ENCODE data around the gene CPA1.

CPA1 gene

DNA sequence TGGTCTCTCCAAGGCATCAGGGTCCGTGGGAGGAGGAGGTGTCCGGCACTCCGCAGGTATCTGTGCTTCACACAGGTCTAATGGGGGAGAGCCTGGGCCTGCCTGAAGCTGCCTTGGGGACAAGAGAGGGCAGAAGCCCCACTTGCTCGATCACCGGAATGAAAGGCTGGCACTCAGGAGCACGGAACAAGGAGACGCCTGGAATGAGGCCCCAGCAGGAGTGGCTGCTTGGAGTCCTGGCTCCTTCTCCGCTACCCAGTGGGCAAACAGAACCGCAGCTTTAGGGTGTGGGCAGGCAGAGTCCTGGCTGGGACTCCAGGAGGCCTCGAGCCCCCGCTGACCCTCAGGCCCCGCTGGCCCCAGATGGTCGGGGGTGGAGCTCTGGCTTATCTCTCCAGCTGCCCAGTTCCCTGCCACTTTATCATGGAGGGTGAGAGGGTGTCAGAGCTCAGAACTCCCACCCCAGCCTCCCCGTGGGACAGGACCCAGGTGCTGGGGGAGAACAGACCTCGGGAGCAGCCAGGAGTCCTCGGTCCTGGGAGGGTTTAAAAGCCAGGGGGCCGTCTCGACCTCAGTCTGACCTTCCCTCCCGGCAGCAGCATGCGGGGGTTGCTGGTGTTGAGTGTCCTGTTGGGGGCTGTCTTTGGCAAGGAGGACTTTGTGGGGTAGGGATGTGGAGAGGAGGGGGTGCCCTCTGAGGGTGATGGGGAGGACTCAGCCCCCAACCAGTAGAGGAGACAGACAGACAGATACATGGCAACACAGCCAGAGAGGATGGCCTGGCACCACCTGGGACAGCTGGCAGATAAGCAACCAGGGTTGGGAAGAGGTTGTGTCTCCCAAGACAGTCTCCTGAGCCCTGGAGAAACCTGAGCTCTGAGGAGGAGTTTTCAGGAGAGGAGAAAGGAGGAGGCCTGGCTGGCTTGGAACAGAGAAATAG, at the start of gene CPA1:
Gene CPA1 (plus strand): TSS at position 574 of the 940 bp plus-strand sequence. CDS start 27 bp downstream, at position 601.
- no peak for DNase-seq

DNA sequence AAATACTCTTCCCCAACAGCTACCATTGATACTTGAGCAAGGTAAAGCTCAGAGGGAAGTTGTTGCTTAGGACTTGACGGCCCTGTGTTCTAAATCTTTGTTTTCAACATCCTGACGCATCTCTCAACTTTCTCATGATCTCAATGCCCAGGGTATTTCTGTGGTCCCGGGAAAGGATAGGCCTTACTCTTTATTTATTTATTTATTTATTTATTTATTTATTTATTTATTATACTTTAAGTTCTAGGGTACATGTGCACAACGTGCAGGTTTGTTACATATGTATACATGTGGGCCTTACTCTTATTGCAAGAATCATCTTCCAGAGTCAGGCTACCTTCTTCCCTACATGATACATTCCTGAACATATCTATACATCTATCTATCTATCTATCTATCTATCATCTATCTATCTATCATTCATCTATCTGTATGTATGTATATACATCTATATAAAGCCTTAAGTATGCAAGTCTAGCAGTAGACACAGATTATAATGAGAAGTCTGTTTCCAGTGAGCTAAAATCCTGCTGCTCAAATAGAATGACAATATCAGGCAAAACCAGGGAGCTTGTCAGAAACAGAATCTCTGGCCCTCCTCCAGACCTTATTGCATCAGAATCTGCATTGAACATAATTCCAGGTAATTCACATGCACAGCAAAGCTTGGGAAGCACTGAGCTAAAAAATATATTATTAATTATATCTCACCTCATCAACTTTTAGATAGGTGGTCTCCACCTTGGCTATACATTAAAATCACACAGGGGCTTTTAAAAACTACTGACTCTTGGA, 47.8 kb upstream of the CPA1 start:
- DNase-seq: no peak

DNA sequence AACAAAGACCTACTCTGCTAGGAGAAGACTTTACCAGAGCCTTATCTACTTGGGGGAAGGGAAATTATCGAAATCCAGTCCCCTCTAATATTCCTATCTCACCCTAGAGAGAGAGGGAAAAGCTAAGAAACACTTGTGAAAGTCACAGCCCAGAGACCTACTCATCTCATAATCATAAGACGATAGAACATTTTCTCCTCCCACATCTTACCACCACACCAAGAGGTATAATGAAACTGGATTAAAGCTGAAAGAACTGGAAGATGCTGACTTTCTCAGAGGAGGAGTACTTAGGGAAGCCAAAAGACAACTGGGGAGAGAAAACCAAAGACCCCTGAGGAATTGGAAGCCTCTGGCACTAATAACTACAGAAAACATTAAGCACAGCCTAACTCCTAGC, 46.5 kb upstream of the CPA1 start:
- DNase-seq: no peak

DNA sequence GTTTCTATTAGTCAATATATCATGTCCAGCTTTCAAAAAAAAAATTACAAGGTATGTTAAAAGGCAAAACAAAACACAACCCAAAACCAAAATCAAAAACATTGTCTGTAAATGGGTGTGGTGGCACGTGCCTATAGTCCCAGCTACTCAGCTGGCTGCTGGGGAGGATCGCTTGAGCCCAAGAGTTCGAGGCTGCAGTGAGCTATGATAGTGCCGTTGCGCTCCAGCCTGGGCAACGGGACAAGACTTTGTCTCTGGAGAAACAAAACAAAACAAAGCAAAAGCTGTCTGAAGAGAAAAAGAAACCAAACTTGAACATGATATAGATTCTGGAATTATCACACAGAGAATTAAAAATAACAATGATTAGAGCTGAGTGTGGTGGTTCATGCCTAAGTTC, 46.0 kb upstream of the CPA1 start:
- no peak for DNase-seq

DNA sequence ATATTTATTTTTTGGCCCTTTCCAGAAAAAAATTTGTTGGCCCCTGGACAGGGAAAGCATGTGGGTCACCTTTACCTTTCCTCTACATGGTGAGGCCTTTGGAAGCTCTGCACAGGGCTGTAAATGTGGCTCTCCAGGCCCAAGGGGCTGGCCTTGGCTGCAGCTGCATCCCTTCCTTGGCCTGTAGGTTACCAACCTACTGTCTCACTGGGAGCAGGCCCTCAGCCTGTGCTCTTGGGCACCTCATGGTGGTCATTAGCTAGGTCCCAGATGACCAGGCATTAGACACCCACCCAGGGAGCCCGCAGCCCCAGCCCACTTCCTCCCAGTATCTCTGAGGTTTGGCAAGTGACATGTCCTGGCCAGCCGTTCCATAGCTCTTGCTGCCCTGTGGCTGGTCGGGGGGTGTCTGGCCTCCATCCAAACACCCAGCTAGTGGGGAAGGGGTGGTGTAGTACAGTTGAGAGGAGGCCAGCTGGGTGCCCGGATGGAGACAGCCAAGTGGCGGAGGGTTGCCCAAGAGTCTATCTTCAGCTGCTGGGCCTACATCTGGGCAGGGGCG, 42.8 kb upstream of the CPA1 start:
- no peak for DNase-seq

DNA sequence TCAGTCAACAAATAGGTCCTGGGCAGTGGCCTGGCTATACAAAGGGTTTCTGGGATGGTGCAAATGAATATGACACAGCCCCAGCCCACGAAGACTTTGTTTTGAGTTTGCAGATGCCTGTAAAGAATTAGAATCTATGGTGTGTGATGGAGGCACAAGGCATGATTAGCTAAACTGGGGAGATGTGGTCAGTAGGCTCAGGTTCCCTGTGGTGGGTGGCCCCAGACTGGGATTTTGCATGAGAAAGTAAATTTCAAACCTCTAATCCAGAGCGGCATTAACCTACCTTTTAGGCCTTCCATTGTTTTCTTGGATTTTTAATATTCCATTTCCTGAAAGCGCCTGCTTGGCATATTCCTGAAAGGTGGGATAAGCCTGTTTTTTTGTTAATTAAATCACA, 42.1 kb upstream of the CPA1 start:
- DNase-seq: no peak

DNA sequence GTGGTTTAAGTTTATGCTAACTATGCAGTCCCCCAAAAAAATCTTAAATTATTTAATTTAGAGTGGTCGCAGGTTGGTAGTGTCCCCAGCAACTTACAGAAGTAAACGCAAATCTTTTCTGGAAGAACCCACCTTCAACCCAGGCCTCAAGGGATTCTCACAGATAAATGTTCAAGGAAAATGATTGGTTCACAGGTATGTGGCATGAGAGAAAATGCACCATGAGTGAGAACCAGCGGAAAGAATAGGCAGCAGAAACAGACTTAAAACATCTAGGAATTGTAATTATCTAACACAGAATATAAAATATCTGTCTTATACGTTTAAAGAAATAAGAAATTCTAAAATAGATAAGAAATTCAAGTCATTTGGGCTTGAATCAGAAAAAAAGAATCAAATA, 38.4 kb upstream of the CPA1 start:
- DNase-seq: no peak

DNA sequence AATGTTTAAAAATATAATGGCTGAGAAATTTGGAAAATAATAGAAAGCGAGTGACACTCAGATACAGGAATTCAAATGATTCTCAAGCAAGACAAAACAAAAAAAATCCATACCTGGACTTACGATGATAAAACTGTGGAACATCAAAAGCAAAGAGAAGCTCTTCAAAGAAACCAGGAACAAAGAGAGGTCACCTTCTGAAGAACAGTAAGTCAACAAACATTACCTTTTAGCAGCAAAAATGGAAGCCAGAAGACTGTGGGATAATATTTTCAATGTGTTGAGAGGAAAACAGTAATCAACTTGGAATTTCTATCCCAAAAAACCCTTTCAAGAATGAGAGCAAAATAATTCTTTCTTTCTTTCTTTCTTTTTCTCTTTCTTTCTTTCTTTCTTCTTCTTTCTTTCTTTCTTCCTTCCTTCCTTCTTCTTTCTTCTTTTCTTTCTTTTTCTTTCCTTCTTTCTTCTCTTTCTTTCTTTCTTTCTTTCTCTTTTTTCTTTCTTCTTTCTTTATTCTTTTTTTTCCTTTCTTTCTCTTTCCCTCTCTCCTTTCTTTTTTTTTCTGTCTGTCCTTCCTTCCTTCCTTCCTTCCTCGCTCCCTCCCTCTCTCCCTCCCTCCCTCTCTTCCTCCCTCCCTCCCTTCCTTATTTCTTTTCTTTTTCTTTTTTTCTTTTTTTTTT, 37.5 kb upstream of the CPA1 start:
- DNase-seq: no peak

DNA sequence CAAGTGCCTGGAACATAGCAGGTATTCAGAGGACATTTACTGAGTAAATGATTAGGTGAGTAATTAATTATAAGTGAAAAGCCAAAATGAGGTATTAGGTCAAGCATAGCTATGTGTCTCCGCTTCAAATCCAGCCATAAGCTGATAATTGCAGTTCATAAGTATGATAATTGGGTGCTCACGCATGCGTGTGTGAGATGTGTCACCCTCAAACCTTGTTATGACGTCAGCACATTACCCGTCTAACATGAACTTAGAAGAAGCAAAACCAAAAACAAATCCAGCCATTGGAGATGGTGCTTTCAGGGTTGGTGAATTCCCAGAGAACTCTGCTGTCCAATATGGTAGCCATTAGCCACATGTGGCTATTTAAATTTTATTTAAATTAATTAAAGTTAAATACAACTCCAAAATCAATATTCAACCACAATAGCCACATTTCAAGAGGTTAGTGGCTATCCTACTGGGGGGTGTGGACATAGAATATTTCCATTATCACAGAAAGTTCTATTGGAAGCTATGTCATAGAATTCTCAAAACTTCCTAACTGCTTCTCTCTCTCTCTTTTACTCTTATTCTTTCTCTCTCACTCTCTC, 35.9 kb upstream of the CPA1 start, which contains the start of gene CPA5:
Gene CPA5 (plus strand): TSS at position 546 of the 596 bp plus-strand sequence. CDS start 1,670 bp downstream, outside the sequence.
- no peak for DNase-seq

DNA sequence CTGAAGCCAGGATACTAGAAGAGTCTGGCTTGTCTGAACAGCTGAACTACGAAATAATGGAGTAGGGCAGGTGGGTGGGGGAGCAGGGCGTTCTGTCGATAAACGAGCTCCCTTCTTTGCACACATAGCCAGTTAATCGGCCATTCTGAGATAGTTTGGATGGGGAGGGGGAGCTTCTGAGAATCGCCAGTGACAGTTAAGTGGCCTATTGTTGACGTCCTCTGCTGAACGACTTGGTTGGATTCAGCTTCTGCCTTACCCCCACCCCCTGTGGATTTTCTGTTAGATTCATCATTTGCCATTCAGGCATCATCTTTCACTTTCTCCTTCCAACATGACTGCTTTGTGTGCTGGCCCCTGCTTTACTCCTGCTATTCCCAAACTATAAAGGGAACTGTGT, 35.2 kb upstream of the CPA1 start:
- no peak for DNase-seq

DNA sequence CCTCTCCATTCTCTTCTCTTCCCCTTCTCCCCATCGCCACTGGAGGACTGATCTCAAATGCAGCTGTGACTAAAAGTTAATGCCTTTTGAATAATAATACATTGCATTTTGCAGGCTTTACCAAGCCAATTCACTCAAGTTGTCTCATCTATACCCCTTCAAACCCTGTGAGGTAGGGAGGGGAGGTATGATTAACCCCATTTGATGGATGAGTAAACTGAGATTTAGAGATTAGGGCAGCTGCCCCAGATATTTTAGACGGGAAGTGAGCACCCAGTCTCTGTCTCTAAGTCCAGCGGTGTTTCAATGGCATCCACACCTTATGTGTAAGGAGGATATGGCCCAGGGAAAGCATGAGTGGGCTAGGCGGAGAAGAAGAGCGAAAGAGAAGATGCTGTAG, 34.6 kb upstream of the CPA1 start:
- DNase-seq: no peak

DNA sequence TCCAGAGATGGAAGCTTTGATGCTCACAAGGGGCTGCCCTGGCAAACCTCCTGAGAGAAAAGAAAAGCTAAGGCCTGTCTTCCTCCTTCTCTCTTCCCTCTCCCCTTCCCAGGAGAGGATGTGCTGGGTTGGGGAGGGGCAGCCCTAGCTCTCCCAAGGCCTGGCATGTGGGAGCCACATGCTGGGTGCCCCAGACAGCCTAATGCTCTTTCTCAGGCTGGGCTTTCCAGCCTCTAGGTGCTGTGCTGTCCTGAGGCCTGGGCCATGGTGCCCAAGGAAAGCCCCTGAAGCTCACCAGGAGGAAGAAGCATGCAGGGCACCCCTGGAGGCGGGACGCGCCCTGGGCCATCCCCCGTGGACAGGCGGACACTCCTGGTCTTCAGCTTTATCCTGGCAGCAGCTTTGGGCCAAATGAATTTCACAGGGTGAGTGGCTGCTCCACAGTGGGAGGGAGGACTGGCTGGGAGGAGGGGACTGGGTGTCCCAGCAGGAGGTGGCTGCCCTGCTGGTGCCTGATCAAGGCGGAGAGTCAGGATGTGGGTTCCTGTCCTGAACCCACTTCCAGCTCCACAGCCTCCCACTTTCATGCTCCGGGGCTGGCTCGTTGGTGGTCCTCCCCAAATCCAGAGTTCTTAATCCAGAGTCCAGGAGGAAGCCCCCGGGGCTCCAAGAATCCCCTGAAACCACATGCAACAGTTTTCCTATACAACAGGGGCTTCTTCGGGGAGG, 34.0 kb upstream of the CPA1 start:
- no peak for DNase-seq

DNA sequence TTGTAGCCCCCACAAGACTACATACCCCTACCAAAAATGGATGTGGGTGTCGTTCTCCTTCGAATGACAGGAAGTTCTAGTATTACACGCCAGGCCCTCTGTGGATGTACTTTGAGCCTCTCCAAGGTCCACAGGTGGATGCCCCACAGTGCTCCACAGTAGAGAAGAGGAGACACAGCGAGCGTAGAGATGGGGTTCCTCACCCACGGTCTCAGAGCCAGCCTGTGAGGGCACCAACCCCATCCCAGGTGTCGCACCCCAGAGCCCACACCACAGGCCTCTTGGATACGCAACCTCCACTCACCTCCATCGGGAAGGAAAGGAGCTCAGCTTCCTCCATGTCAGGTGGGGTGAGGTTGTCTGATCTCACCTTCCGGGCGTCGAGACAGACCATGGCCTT, 33.4 kb upstream of the CPA1 start:
- DNase-seq: no peak

DNA sequence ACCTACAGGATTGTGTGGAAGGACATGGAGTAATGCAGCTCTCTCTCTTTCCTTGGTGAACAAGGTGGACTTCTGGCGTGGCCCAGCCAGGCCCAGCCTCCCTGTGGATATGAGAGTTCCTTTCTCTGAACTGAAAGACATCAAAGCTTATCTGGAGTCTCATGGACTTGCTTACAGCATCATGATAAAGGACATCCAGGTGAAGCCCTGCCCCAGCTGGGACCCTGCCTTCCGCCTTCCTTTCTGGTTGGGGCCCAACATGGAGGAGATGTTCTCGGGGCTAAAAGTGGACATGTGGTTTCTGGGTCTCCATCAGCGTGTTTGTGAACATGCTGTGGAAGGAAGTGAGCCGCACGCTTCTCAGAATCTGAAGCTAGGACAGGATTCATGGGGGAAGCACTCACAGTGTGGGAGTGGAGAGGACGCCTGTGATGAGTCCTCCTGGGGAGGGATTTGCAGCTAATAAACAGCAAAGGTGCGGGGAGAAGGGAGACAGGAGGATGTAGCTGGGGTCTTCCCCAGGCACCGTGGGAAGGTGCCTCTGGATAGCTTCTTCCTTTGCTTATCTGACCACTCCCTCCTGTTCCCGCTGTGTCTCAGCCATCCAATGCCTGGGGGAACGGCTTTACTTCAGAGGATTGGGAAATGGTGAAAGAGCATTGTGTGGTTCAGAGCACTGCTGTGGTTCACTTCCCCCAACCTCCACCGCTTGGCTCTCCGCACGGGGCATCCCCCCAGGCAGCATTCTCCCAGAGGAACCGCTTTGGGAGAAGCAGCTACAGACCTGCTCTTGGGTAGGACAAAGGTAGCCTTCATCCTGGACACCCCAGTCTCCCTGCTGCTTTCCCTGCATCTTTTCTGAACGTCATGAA, 30.1 kb upstream of the CPA1 start:
- DNase-seq: no peak

DNA sequence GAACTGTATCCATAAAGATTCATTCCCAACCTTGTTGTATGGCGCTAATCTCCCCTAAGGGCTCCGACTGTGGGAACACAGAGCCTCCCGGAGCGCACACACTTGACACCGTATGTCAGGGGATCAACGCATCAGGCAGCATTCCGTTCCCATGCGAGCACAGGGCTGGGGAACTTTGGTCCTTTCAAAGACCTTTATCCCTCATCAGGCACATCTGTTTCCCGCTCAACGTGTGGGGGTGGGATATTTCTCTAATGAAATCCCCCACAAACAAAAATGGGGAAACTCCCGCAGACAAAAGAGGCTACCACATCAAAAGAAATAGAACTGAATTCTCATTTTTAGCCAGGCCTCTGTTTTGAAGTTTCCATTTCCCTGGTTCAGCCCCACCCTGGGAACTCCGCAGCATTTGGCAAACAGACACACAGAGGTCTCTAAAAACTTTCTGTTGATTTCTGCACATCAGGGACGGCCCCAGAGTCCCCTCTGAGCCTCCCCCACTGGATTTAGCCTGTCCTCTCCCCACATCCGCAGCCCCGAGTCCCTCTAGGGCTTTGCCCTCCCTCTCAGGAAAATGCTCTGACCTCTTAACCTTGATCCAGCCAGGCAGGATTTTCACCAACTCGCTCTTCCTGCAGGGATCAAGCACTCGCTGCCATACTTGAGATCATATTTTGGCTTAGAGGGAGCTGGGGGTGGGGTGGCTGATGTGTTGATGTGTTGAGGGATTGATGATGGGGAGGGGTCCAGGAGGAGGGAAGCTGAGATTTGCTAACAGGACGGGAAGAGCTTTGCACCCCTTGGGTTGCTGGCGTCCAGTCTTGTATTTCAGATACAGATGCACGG, 29.1 kb upstream of the CPA1 start:
- no peak for DNase-seq

DNA sequence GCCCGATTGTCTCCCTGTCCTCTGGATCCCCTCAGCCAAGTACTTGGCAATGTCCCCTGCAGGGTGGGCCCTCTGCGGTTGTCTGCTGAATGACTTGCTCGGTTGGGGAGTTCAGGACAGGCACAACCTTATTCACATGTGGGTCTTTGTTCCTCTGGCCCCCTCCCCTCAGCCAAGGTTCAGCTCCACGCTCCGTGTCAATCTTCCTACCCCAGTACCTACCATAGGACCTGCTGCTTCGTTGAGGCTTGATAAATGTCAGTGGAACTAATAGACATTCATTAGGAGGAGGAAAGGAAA, 28.6 kb upstream of the CPA1 start:
- no peak for DNase-seq

DNA sequence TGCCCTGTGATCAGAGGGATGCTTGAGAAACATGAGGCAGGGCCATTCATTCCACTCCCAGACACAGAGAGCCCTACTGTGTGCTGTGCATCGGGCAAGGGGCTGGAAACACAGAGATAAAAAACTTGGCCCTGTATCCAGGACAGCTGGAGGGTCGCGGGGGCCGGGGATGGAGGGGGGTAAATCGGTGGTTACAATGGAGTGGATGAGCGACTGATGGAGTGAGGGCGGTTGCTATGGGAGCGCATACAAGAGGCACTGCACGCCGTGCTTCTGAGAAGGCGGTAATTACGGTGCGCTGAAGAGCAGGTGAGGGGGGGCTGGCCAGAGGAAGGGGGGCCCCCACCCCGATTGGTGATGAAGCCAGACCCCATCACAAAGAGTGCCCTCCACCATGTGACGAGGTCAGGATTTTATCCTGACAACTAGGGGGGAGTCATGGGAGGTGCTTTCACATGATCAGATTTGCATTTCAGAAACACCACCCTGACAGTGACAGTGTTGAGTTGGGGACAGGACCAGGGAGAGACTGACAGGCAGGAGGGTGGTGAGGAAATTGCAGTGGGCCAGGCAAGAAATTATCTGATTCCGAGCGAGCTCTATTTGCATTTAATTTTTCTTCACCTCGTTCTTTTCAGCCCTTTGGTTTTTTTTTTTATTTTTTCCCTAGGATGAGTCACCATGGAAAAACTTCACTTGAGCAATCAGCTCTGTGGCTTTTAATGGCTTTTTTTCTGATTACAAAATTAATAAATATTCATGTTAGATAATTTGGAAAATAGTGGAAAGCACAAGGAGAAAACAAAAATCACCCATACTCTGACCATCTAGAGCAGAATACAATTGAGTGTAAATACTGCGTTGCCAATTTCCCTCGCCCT, 27.9 kb upstream of the CPA1 start:
- no peak for DNase-seq

DNA sequence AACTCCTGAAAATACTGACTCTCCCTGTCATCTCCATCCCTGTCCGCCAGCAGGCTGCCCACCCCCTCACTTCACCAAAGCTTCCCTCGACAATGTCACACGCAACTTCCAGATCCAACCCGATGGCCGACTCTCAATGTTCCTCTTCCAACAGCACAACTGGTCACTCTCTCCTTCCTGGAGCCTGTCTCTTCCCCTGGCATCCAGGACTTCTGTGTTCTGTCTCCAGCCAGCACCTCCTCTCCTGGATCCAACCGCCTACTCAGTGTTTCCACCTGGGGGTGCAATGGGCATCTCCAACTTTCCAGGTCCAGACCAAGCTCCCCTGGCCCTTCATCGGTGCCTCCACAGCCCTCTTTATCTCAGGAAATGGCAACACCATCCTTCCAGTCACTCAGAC, 27.1 kb upstream of the CPA1 start:
- no peak for DNase-seq
